ENCODE measurements around the gene SPRYD7.

DNA sequence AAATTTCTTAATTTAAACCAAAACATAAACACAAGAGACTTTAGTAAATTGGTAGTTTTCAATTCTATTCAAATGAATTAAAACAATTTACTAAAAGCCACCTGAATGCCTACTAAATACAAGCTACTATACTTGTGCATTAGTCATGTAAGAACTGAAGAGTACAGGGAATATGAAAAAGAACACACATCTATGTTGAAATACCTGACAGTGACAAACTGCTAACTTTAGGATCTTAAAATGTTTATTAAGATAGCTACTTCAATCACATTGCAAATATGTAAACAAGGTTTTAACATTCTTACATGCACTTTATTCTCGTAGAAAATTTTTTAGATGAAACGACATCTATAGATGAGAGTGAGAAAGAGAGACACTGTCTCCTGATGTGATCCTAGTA is 4.1 kb downstream of the SPRYD7 start:
- TF ChIP-seq, protein P1, sequence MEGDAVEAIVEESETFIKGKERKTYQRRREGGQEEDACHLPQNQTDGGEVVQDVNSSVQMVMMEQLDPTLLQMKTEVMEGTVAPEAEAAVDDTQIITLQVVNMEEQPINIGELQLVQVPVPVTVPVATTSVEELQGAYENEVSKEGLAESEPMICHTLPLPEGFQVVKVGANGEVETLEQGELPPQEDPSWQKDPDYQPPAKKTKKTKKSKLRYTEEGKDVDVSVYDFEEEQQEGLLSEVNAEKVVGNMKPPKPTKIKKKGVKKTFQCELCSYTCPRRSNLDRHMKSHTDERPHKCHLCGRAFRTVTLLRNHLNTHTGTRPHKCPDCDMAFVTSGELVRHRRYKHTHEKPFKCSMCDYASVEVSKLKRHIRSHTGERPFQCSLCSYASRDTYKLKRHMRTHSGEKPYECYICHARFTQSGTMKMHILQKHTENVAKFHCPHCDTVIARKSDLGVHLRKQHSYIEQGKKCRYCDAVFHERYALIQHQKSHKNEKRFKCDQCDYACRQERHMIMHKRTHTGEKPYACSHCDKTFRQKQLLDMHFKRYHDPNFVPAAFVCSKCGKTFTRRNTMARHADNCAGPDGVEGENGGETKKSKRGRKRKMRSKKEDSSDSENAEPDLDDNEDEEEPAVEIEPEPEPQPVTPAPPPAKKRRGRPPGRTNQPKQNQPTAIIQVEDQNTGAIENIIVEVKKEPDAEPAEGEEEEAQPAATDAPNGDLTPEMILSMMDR (IDR thresholded peaks at IDR 0.05): no peak
- no peak for TF ChIP-seq EZH2 (IDR thresholded peaks at IDR 0.05; ENCODE audit: borderline replicate concordance, insufficient read depth, low read depth, low read length, poor library complexity, severe bottlenecking)

Measured in B cell (primary cell).